ENCODE data around the gene SSH3.

GRCh38 chr11:67315325-67315909 lies 12.1 kb downstream of the SSH3 start:
- TF ChIP-seq RAD21 (IDR thresholded peaks at IDR 0.05; ENCODE audit: low read depth) (no peak), EP300 (IDR thresholded peaks at IDR 0.05; ENCODE audit: borderline replicate concordance) (no peak), REST (IDR thresholded peaks at IDR 0.05; ENCODE audit: low read depth) (no peak), TCF12 (IDR thresholded peaks at IDR 0.05; ENCODE audit: low read depth) (no peak), EGR1 (IDR thresholded peaks at IDR 0.05) (no peak), MAX (IDR thresholded peaks at IDR 0.05) (no peak), FOXM1 (IDR thresholded peaks at IDR 0.05; ENCODE audit: borderline replicate concordance, low read depth) (no peak), CREB1 (IDR thresholded peaks at IDR 0.05; ENCODE audit: low read depth) (no peak)
- TF ChIP-seq, protein P1, sequence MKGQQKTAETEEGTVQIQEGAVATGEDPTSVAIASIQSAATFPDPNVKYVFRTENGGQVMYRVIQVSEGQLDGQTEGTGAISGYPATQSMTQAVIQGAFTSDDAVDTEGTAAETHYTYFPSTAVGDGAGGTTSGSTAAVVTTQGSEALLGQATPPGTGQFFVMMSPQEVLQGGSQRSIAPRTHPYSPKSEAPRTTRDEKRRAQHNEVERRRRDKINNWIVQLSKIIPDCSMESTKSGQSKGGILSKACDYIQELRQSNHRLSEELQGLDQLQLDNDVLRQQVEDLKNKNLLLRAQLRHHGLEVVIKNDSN (IDR thresholded peaks at IDR 0.05), result no peak
